ENCODE data around the gene FXN. TPM values are rescaled to one million over a fixed set of nuclear protein-coding genes. Genes with fewer than 3 reads are reported as not detected.

The FXN gene
- total RNA-seq, 1 experiment from 2014 or later, result 11.0 TPM

DNA sequence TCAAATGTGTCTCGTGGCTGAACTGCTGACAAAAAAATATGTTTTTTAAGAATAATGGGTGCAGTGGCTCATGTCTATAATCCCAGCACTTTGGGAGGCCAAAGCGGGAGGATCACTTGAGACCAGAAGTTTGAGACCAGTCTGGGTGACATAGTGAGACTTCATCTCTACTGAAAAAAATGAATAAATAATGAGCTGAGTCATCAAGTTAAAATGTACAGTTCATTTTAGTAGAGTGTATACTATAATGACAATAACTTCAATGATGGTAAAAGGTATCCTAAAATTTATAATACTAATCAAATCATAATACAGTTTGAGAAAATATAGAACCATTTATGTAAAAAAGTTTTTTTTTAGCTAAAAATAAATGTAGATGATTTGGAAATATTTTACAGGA, 100.6 kb downstream of the FXN start:
- POLR2A ChIA-PET (ENCODE audit: unreplicated experiment), result no interaction called here
- no TSS peak for BruUV-seq (replicated peaks)
- ATAC-seq (no peak; the same call in 1 of the 2 replicates), DNase-seq (no peak)
- H3K9me3 ChIP-seq (ENCODE audit: low read length), result no peaks in the 10 kb centered on the region
- intact Hi-C loops (cut with micrococcal nuclease), result no loop called here
- H3K9ac ChIP-seq (ENCODE audit: low read length), result no peak overlapping the region
- CTCF ChIA-PET, result interaction anchor here (0.7 kb wide), 1 partner anchor 14 kb away, joined by 3 read pairs; no protein-coding TSS in a partner anchor
- no peak overlapping the region for H3K4me2 ChIP-seq (ENCODE audit: low read length)
- H3K79me2 ChIP-seq (ENCODE audit: low read length), result peaks cover 82% of the 10 kb centered on the region
- no peak overlapping the region for H3K4me3 ChIP-seq (ENCODE audit: low read length)
- H2AFZ ChIP-seq (ENCODE audit: low read length), result no peak overlapping the region
- peaks cover 6% of the 10 kb centered on the region; the same call in 1 of the 2 replicates for H3K36me3 ChIP-seq (ENCODE audit: low read depth, low read length)
- H3F3A ChIP-seq (ENCODE audit: low read length, unreplicated experiment), result no peaks in the 10 kb centered on the region
- no peaks in the 10 kb centered on the region for H4K20me1 ChIP-seq (ENCODE audit: low read length)
- no peaks in the 10 kb centered on the region for H3K9me2 ChIP-seq (replicated peaks; ENCODE audit: low read length)
- H3K27me3 ChIP-seq (ENCODE audit: low read length), result no peaks in the 10 kb centered on the region
- TF ChIP-seq, protein P1, sequence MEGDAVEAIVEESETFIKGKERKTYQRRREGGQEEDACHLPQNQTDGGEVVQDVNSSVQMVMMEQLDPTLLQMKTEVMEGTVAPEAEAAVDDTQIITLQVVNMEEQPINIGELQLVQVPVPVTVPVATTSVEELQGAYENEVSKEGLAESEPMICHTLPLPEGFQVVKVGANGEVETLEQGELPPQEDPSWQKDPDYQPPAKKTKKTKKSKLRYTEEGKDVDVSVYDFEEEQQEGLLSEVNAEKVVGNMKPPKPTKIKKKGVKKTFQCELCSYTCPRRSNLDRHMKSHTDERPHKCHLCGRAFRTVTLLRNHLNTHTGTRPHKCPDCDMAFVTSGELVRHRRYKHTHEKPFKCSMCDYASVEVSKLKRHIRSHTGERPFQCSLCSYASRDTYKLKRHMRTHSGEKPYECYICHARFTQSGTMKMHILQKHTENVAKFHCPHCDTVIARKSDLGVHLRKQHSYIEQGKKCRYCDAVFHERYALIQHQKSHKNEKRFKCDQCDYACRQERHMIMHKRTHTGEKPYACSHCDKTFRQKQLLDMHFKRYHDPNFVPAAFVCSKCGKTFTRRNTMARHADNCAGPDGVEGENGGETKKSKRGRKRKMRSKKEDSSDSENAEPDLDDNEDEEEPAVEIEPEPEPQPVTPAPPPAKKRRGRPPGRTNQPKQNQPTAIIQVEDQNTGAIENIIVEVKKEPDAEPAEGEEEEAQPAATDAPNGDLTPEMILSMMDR (conservative IDR thresholded peaks at IDR 0.05; ENCODE audit: low read depth, low read length), result no peak
- TF ChIP-seq EZH2phosphoT487 (IDR thresholded peaks at IDR 0.05; ENCODE audit: borderline replicate concordance, low read length), result no peak
- TF ChIP-seq EZH2 (IDR thresholded peaks at IDR 0.05; ENCODE audit: low read length, unreplicated experiment), result no peak
- H3K4me1 ChIP-seq (ENCODE audit: insufficient read depth, low read length), result peaks cover 9% of the 10 kb centered on the region
- no peak overlapping the region for H3K27ac ChIP-seq (ENCODE audit: low read length)

DNA sequence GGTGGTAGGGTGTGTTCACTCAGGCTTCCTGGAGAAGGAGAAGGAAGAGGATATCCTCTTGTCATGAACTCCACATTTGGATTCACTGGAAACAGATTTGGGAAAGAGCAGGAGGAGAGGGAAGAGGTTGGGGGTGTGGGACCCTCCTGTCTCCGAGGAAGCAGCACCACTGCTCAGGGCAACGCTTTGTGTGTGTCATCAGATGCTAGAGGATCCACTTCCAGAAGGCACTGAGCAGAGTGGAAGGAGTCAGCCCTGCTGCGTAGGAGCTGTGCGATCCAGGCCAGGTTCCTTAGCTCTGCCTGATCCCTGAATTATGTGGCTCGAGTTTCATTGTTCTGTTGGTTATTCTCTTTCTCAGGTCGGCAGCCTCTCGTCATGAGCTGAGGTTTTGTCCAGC, 101.2 kb downstream of the FXN start:
- no peaks in the 10 kb centered on the region for H3F3A ChIP-seq (ENCODE audit: low read length, unreplicated experiment)
- no peaks in the 10 kb centered on the region; the same call in 1 of the 2 replicates for H4K20me1 ChIP-seq (ENCODE audit: low read length)
- POLR2A ChIA-PET (ENCODE audit: unreplicated experiment), result no interaction called here
- BruUV-seq (replicated peaks), result no TSS peak
- no peaks in the 10 kb centered on the region for H3K9me3 ChIP-seq (ENCODE audit: low read length)
- ATAC-seq, result no peak
- no peaks in the 10 kb centered on the region for H3K27me3 ChIP-seq (ENCODE audit: low read length)
- H3K79me2 ChIP-seq (ENCODE audit: low read length), result peaks cover 80% of the 10 kb centered on the region
- DNase-seq, result no peak
- no peak overlapping the region for H3K9ac ChIP-seq (ENCODE audit: low read length)
- CTCF ChIA-PET, result no interaction called here
- intact Hi-C loops (cut with micrococcal nuclease), result no loop called here
- no peak overlapping the region for H2AFZ ChIP-seq (ENCODE audit: low read length)
- no peaks in the 10 kb centered on the region for H3K9me2 ChIP-seq (replicated peaks; ENCODE audit: low read length)
- H3K4me2 ChIP-seq (ENCODE audit: low read length), result no peak overlapping the region
- TF ChIP-seq, protein P1 (conservative IDR thresholded peaks at IDR 0.05; ENCODE audit: low read depth, low read length), result no peak
- no peak for TF ChIP-seq EZH2phosphoT487 (IDR thresholded peaks at IDR 0.05; ENCODE audit: borderline replicate concordance, low read length)
- no peak for TF ChIP-seq EZH2 (IDR thresholded peaks at IDR 0.05; ENCODE audit: low read length, unreplicated experiment)
- H3K27ac ChIP-seq (ENCODE audit: low read length), result no peak overlapping the region
- no peak overlapping the region for H3K4me3 ChIP-seq (ENCODE audit: low read length)
- peaks cover 3% of the 10 kb centered on the region; the same call in 1 of the 2 replicates for H3K4me1 ChIP-seq (ENCODE audit: insufficient read depth, low read length)
- H3K36me3 ChIP-seq (ENCODE audit: low read depth, low read length), result peaks cover 6% of the 10 kb centered on the region; the same call in 1 of the 2 replicates

DNA sequence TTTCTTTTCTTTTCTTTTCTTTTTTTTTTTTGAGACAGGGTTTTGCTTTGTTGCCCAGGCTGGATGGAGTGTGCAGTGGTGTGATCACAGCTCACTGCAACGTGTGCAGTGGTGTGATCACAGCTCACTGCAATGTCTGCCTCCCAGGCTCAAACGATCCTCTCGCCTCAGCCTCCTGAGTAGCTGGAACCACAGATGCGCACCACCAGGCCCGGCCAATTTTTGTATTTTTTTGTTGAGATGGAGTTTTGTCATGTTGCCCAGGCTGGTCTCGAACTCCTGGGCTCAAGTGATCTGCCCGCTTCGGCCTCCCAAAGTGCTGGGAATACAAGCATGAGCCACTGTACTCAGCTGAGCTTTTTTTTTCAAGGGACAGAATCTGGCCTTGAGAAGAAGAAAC, 101.8 kb downstream of the FXN start:
- ChIA-PET CTCF (no interaction called here), POLR2A (ENCODE audit: unreplicated experiment) (no interaction called here)
- no peak overlapping the region for H3K4me3 ChIP-seq (ENCODE audit: low read length)
- intact Hi-C loops (cut with micrococcal nuclease), result no loop called here
- H3K9me3 ChIP-seq (ENCODE audit: low read length), result no peaks in the 10 kb centered on the region
- ATAC-seq, result no peak
- no peaks in the 10 kb centered on the region for H3K9me2 ChIP-seq (replicated peaks; ENCODE audit: low read length)
- peaks cover 4% of the 10 kb centered on the region for H3K4me1 ChIP-seq (ENCODE audit: insufficient read depth, low read length)
- no peak for DNase-seq
- BruUV-seq (replicated peaks), result no TSS peak
- no peak overlapping the region for H2AFZ ChIP-seq (ENCODE audit: low read length)
- H3K4me2 ChIP-seq (ENCODE audit: low read length), result no peak overlapping the region
- no peak overlapping the region for H3K9ac ChIP-seq (ENCODE audit: low read length)
- H3K27me3 ChIP-seq (ENCODE audit: low read length), result no peaks in the 10 kb centered on the region
- TF ChIP-seq EZH2 (IDR thresholded peaks at IDR 0.05; ENCODE audit: low read length, unreplicated experiment), result no peak
- TF ChIP-seq, protein P1 (conservative IDR thresholded peaks at IDR 0.05; ENCODE audit: low read depth, low read length), result no peak
- TF ChIP-seq EZH2phosphoT487 (IDR thresholded peaks at IDR 0.05; ENCODE audit: borderline replicate concordance, low read length), result no peak
- peaks cover 6% of the 10 kb centered on the region; the same call in 1 of the 2 replicates for H3K36me3 ChIP-seq (ENCODE audit: low read depth, low read length)
- H4K20me1 ChIP-seq (ENCODE audit: low read length), result no peaks in the 10 kb centered on the region; the same call in 1 of the 2 replicates
- no peaks in the 10 kb centered on the region for H3F3A ChIP-seq (ENCODE audit: low read length, unreplicated experiment)
- H3K79me2 ChIP-seq (ENCODE audit: low read length), result peaks cover 80% of the 10 kb centered on the region
- no peak overlapping the region for H3K27ac ChIP-seq (ENCODE audit: low read length)
